ENCODE measurements around the gene HSBP1L1.

Gene HSBP1L1

DNA sequence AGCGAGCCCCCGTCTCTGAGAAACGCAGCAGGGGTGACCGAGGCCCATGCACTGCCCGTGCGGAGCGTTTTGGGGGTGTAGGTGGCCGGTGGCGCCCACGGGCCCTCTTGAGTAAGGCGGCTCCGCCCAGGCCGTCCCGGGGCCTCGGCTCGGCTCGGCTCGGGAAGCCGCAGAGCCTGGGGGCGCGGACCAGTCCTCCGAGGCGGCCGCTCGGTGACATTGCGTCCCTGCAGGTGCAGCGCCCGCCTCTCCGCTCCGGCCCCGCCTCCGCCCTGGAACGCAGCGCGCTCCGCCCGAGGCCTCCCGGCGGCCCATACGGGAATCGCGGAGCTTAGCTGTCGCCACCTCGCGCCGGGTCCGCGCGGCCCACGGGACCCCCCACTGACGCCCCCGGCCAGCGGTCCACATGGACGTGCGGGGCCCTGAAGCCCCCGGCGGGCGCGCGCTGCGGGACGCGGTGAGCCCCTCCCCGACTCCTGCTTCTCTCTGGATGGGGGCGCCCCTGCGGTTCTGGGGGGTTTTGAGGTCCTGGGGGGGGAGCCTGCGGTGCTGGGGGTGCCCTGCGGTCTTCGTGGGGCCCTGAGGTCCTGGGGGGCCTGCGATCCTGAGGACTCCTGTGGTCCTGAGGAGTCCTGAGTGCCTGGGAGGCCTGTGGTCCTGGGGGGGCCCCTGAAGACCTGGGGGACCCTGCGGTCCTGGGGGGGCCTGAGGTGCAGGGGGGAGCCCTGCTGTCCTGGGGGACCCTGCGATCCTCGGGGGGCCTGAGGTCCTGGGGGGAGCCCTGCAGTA is at the start of gene HSBP1L1:
Gene HSBP1L1 (plus strand): TSS at position 314 of the 789 bp plus-strand sequence. CDS start 93 bp downstream, at position 407.
- peak in 1 of 2 experiments; percentile 52 for DNase-seq

DNA sequence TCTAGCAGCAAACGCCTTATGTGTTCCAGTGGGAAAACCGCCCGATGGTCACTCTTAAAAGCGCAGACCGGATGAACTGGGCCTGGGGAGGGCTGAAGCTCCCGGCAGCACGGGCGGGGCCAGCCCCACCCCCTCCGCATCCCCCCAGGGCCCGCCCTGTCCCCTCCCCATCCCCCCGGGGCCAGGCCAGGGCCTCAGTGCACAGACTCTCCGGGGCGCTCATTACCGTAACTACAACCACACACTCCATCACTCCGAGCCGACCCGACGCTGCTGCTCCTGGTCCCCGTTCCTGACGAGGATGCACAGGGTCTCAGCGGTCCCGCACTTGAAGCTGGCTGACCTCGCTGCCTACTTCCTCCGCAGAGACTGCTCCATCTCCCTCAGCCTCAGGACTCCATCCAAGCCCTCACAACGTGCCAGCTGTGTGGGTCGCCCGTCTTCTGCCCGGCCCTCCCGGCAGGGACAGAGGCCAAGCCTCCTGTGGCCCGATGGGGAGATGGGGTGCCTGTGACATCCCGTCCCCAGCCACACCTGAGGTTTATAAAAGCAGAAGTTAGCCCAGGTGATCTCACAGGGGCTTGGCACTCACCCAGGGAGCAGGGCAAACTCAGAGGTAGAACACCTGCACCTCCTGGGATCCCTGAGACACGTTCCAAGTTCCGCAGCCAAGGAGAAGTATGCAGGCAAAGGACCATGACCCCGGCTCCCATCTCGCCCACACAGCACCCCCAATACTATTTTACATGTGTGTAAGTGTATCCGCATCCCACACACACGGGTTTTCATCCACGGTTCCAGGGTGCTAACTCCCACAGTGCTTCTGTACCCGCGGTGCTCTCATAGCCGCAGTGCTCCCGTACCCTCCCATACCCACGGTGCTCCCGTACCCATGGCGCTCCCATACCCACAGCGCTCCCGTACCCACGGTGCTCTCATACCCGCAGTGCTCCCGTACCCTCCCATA is 49.0 kb upstream of the HSBP1L1 start:
- DNase-seq = no peak

DNA sequence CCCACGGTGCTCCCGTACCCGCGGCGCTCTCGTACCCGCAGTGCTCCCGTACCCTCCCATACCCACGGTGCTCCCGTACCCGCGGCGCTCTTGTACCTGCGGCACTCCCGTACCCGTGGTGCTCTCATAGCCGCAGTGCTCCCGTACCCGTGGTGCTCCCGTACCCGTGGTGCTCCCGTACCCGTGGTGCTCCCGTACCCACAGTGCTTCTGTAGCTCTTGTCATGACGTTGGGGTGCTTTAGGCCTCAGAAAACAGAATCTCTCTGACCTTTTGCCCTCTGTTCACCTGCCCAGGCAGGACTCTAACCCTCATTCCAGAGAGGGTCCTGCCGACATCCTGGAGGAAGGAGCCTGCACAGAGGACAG is 48.3 kb upstream of the HSBP1L1 start:
- no peak for DNase-seq

DNA sequence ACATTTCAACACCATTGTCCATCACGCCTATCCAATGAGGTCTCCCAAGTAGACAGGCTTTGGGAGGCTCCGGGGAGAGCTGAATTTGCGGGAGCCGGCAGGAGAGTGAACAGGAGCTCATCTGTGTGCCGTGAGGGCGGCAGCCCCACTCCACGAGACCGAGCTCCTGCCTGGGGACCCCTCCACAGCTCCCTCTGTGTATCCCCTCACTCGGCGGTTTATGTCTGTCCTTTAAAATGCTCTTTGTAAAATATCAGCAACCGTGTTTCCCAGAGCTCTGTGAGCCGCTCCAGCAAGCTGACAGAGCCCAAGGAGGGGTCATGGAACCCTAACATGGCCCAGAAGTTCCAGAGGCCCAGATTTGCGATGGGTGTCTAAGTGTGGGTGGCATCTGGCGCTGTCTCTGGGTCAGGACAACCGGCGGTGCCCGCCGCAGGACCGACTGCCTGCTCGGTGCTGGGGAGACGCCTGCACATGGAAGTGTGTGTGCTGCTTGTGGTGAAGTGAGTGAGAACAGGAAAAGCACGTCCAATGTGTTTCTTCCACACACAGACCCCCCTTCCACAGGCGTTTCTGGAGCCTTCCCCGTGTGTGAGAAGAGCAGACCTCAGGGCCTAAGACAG is 47.8 kb upstream of the HSBP1L1 start:
- no peak for DNase-seq

DNA sequence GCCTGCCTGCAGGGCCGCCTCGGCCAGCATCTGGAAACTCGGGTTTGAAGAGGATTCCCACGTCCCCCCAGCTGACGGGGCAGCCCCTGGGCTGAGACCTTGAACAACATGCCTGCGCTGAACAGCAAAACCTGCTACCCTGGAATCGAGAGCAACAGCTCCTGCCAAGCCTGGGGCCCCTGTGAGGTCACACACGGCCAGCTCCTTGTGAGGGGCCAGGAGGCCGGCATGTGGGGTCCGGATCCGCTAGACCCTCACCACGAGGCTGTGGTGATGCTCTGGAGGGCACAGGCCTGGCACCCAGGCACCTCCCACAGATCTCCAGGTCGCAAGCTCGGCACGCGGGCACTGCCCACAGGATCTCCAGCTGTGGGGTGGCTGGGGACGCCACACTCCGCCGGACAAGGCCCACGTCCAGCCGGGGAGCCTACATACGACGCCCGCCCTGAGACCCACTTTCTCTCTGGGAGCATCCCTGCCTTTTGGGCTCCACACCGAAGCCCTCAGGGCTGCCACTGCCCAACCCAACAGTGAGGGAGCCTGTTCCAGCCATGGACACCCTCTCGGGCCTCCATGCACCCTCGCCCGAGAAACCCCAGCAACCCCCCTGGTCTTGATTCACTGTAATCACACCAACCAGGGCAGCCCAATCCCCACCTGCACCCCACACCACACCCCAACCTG is 47.1 kb upstream of the HSBP1L1 start:
- no peak for DNase-seq

DNA sequence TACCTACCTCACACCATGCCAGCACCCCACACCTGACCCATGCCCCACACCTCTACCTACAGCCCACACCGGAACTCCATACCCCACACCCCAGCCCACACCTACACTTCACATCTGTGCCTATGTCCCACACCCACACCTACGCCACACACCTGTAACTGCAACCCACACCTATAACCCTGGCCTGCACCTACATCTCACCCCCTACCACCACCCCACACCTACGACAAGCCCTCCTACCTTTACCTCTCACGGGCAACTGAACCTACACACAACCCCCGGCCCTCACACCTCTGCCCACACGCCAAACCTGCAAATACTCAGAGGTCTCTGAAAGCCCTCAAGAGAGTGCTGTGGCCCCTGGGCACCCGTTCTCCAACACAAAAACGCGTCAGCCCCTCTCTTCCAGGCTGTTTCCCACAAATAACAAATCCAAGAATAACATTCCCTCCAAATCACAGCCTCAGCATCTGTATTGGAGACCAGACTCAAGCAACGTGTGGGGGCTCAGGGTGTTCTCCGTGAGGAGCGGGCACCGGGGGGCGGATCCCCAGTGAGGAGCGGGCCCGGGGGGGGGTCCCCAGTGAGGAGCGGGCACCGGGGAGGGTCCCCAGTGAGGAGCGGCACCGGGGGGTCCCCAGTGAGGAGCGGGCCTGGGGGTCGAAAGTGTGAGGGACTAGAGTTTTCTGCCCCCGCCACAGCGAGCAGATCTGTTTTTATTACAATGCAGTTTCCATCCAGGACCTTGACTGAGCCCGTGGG is 46.4 kb upstream of the HSBP1L1 start:
- DNase-seq = no peak

DNA sequence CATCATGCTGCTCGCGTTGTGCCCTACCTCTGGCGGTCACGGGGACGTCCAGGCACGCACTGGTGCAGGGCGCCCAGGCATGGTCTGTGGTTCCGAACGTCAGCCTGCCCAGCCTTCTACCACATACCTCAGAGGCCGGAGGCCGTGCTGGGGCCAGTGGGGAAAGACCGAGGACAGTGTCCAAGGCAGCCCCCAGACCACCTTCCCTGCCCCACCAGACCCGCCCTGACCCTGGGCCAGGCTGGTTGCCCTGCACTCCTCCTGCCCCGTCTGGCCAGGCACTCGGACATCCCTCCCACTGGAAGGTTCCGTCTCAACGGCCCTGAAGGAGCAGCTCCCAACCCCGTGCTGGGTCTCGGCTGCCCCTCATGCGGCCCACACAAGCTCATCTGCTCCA is 45.8 kb upstream of the HSBP1L1 start:
- no peak for DNase-seq

DNA sequence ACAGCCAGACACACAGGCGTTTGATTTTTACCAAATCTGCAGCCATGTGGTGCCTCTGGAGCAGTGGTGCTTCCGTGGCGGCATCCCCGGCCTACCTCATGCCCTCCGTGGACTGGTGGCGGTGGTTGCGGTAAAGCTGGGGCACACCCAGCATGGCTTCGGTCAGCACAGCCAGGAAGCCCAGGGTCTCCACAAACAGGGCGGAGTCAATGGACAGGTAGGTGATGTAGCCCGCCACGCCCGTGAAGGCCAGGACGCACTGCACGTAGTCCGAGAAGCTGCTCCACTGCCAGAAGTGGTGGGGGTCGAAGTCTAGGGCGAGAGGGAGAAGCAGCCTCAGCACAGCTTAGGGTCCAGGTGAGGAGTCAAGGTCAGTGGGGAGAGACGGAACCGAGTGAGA is 45.4 kb upstream of the HSBP1L1 start:
- DNase-seq = no peak

DNA sequence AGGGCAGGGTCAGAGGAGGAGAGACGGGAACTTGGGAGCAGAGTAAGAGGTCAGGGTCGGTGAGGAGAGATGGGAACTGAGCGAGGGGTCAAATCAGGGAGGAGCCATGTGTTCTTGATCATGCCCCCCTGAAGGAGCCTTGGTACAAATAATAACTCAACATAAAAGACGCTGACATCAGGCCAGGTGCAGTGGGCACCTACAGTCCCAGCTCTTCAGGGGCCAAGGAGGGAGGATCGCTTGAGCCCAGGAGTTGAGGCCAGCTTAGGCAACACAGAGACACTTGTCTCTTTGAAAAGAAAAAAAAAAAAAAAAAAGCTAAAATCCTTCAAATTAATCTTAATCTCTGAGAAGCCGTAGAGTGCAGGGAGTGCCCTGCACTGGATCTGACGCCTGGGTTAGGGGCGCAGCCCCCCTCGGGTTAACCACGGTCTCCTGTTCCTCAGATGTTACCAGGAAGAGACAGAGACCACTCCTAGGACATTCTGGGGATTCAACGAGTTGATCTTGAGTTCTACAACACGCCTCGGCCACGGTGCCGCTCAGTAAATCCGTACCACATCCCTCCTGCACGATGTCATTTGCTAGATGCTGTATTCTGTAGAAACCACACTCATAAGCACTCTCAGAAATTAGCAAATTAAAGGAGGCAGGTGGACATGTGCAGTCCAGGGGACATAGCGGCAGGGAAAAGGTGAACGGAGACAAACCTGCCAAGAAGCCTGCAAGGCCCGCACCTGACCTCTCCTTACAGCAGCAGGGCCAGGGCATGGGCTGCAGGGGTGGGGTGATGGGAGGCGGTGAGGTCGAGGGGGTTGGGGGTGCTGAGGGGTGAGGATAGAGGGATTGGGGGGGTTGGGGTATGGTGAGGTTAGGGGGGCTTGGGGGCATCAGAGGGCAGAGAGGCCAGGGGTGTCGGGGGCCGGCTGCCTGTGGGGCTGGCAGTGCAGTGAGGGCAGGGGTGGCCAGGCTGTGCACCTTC is 42.2 kb upstream of the HSBP1L1 start:
- DNase-seq = no peak

DNA sequence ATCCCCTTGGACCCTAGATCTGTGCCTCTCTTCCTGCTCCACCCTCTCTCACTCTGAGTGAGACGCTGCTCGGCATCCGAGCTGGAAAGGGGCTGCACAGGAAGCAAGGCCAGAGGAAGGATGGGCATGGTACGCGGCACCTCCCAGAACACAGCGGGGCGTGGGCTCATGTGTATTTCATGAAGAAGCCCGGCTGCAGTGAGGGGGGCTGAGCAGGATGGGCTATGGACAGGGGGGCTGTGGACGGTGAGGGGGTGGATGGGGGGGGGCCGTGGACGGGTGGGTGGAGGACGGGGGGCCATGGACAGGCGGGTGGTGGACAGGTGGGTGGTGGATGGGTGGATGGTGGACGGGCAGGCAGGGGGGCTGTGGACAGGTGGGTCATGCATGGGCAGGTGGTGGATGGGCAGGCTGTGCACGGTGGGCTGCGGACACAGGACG is 41.5 kb upstream of the HSBP1L1 start:
- no peak for DNase-seq

DNA sequence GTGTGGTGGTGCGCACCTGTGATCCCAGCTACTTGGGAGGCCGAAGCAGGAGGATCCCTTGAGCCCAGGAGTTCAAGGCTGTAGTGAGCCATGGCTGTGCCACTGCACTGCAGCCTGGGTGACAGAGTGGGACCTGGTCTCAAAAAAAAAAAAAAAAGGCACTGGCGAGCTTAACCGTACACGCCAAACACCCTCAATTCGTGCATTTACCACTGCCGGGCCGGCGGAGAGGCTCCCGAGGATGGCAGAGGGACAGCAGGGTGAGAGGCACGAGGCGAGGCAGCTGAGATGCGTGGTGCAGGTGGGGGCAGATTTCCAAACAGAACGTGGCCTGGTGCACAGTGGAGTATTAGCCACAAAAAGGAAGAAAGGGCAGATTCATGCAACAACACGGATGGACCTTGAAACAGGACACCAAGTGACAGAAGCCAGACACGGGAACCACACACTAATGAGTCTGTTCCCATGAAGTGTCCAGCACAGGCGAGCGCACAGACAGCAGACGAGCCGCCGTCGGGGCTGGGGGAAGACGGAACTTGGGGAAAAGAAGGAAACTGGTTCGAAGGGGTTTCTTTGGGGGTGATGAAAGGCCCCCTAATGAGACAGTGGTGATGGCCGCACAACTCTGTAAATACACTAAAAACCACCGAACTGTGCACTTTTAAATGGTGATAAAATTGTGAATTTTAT is 40.4 kb upstream of the HSBP1L1 start:
- no peak for DNase-seq

DNA sequence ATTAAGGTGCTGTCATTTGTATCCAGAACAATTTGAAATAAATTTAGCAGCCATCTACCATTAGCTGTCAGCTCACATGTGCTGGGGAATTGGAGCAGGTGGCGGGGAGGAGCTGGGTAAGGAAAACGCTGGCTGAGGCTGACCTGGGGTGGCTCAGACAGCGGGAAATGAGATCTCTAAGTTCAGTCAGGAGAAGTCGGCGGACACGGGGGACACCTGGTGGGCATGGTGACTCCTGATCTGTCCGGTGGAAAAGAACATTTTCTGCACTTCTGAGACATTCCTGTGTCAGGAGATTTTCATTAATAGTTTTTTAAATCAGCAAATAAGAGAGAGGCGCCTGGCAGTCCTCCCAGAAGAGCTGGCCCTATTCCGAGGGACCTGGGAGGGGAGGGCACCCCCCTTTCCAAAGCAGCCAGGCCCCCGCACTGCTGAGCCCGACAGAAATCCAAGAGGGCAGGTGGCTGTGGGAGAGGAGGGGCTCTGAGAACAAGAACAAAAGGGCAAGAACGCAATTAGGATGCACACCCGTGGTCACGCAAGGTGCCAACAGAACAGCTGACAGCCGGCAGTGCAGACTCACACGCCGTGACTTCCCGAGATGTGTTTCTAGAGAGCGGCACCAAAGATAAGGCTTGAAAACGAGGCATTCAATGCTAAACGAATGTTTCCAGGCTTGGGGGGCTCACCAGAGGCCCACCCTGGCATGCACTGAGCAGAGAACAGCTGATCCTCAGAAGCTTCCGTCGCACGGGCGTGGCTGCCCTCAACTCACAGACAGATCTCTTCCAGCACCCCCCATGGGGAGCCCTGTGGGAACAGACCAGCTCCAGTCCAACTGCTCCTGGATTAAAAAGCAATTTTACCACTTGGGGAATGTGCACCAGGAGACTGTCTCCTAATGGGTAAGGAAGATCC is 39.4 kb upstream of the HSBP1L1 start:
- DNase-seq = peak; percentile 35 to 36

DNA sequence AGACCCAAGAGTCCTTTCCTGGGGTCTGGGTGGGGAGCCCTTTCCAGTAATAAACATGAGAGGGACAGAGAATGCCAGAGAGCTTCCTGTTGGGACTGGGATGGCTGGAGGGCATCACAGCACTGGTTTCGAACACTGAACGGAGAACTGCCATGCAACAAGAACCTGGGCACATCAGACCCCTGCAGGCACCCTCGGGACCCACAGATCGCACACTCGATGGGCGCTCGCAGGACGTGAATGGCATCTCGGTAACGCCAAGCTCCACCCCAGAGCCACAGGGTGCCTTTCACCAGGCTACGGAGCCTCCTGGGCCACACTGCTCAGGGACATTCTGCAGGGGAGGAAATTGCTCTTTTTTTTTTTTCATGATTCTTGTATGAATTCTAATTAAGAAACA is 38.1 kb upstream of the HSBP1L1 start:
- DNase-seq = no peak

DNA sequence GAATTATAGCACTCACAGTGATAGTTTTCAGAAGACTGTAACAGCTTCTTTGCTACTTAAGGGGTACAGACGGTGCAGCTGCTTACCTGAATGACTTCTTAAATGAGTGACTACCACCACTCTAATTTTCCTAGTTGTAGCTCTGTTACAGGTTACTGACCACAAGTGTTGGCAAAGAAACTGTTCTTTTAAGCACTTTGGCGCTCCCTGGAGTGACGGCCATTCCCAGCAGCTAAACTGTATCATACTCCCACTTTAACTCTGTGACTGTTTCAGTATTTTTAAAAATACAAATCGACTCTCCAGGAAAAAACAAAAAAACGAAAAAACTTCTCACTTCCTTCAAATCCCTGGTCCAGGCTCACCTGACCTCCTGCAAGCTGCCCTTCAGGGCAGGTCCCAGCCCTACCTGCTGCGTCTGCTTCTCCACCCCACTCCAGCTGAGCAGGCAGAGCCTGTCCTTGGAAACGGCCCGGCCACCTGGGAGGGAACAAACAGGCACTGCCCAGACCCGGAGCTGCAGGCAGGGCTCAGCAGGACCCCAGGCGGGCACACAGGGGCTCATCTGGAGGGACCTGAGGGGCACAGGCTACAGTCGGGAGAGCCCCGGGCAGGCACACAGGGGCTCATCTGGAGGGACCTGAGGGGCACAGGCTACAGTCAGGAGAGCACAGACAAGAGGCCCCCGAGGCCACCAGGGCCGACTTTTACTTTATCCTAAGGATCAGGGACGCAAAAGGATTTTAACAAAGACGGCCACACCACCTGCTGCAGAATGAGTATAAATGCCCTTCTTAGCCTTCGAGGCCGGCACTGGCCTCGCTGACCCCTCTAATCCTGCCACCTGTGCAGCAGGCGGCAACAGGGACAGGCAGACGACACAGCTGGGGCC is 37.5 kb upstream of the HSBP1L1 start:
- DNase-seq = no peak

DNA sequence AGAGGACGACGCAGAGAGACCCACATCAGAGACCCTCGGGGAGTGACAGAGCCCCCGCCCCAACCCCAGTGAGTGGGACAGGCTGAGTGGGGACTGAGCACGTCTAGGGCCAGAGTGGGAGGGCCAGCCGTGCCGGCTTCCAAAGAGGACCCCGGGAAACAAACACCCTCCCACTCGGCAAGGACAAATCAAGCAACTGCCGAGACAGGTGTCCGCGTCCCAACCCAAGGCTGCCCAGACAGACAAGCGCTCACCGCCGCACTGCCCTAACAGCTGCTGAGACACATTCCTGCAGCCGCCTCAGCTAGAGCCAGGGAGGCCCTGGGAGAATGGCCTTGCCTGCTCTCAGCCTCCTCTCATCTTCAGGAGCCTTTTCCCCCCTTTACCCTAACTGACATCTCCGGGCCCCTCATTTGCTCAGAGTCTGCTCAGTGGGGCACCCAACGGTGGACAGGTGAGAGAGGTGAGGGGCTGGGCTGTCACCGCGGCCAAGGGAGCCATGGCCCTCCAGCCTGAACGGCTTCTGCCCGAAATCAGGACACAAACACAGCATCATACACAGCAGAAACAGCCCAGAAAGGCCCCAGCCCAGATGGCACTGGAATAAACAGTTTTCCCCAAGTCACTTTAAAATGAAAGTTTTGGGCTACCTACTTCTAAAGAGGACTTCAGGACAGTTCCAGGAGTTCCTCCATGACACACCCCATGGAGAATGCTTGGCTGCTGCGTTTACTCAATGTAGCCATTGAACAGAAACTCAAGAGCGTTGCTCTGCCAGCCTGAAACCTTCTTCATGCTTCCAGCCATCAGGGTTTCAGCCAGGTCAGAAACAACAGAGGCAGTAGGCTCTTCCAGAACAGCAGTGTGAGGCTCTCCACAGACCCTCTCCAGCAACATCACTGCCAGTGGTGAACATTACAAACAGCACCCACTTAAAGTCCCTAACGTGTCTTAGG is 36.6 kb upstream of the HSBP1L1 start:
- DNase-seq = no peak

DNA sequence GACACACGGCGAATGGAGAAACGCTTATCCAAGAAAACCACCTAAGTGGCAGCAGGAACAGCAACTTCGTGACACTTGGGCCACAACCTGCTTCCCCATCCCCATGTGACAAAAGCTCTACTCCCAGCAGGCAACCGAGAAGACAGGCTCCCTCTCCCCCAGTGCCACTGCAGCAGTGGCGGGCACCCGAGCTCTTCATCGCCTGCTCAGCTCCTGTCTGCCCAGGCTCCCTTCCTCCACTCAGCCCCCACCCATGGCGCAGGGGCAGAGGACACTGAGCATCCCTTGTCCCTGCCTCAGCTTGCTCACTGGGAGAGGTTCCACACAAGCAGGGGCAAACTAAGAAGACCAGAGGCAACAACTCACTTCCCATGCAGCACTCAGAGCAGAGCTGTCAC is 35.9 kb upstream of the HSBP1L1 start:
- no peak for DNase-seq

Measured in NCI-H187 (cell line).